ENCODE data around the gene CLCN6. TPM values are rescaled to one million over a fixed set of nuclear protein-coding genes. Genes with fewer than 3 reads are reported as not detected.
A peak's percentile ranks its signal among the peaks of the same experiment; 100 is the strongest.
"Not testable (repeated sequence)": the region's sequence is repeated elsewhere in the genome, so short reads cannot be mapped to it uniquely, and the experiment has no call there.

Gene CLCN6
- total RNA-seq, 1 donor from 2014 or later, result 94.3 TPM

- Mint-ChIP-seq H3K36me3 (ENCODE audit: unreplicated experiment) (no peaks in the 10 kb centered on the region), H3K27me3 (ENCODE audit: unreplicated experiment) (peaks cover 8% of the 10 kb centered on the region), H3K4me1 (ENCODE audit: low read depth, unreplicated experiment) (peaks cover 26% of the 10 kb centered on the region), H3K27ac (ENCODE audit: unreplicated experiment) (peak overlapping the region; percentile 70), H3K4me3 (ENCODE audit: unreplicated experiment) (peak overlapping the region; percentile 99), H3K9me3 (ENCODE audit: unreplicated experiment) (peaks cover 18% of the 10 kb centered on the region)
- TF ChIP-seq CTCF (IDR thresholded peaks at IDR 0.05; ENCODE audit: partially characterized antibody, unreplicated experiment), result no peak
- DNase-seq, result peak; percentile 41
These were observed 3.4 kb upstream of the CLCN6 start for GRCh38 chr1:11802616-11802972.

- H3K27ac Mint-ChIP-seq (ENCODE audit: unreplicated experiment), result peak overlapping the region; percentile 97
- no peak for TF ChIP-seq CTCF (IDR thresholded peaks at IDR 0.05; ENCODE audit: partially characterized antibody, unreplicated experiment)
- peak; percentile 96 for DNase-seq
- H3K4me1 Mint-ChIP-seq (ENCODE audit: low read depth, unreplicated experiment), result peaks cover 32% of the 10 kb centered on the region
- H3K4me3 Mint-ChIP-seq (ENCODE audit: unreplicated experiment), result peak overlapping the region; percentile 99
- H3K27me3 Mint-ChIP-seq (ENCODE audit: unreplicated experiment), result peaks cover 8% of the 10 kb centered on the region
- peaks cover 18% of the 10 kb centered on the region for H3K9me3 Mint-ChIP-seq (ENCODE audit: unreplicated experiment)
- no peaks in the 10 kb centered on the region for H3K36me3 Mint-ChIP-seq (ENCODE audit: unreplicated experiment)
These were observed 2.8 kb upstream of the CLCN6 start for GRCh38 chr1:11802973-11803885.

GRCh38 chr1:11803924-11804665 is 1.9 kb upstream of the CLCN6 start:
- DNase-seq; H3K27me3 Mint-ChIP-seq (ENCODE audit: unreplicated experiment); H3K36me3 Mint-ChIP-seq (ENCODE audit: unreplicated experiment): not testable (repeated sequence)
- Mint-ChIP-seq H3K27ac (ENCODE audit: unreplicated experiment) (peak overlapping the region; percentile 97), H3K4me3 (ENCODE audit: unreplicated experiment) (peak overlapping the region; percentile 99), H3K4me1 (ENCODE audit: low read depth, unreplicated experiment) (peaks cover 34% of the 10 kb centered on the region), H3K9me3 (ENCODE audit: unreplicated experiment) (peaks cover 18% of the 10 kb centered on the region)

- H3K27ac Mint-ChIP-seq (ENCODE audit: unreplicated experiment), result peak overlapping the region; percentile 97
- peak overlapping the region; percentile 99 for H3K4me3 Mint-ChIP-seq (ENCODE audit: unreplicated experiment)
- peaks cover 18% of the 10 kb centered on the region for H3K9me3 Mint-ChIP-seq (ENCODE audit: unreplicated experiment)
- H3K4me1 Mint-ChIP-seq (ENCODE audit: low read depth, unreplicated experiment), result peaks cover 36% of the 10 kb centered on the region
- TF ChIP-seq CTCF (IDR thresholded peaks at IDR 0.05; ENCODE audit: partially characterized antibody, unreplicated experiment), result no peak
- H3K27me3 Mint-ChIP-seq (ENCODE audit: unreplicated experiment), result peaks cover 6% of the 10 kb centered on the region
- DNase-seq, result no peak
- H3K36me3 Mint-ChIP-seq (ENCODE audit: unreplicated experiment), result no peaks in the 10 kb centered on the region
These were observed 1.1 kb upstream of the CLCN6 start for GRCh38 chr1:11804666-11805421.

- no peak for TF ChIP-seq CTCF (IDR thresholded peaks at IDR 0.05; ENCODE audit: partially characterized antibody, unreplicated experiment)
These were observed 431 bp downstream of the CLCN6 start for GRCh38 chr1:11806307-11806936.

More at GRCh38 chr1:11806307-11806936, 431 bp downstream of the CLCN6 start:
- H3K27ac Mint-ChIP-seq (ENCODE audit: unreplicated experiment), result peak overlapping the region; percentile 93
- no peaks in the 10 kb centered on the region for H3K36me3 Mint-ChIP-seq (ENCODE audit: unreplicated experiment)
- no peak for DNase-seq
- H3K27me3 Mint-ChIP-seq (ENCODE audit: unreplicated experiment), result peaks cover 6% of the 10 kb centered on the region
- peaks cover 18% of the 10 kb centered on the region for H3K9me3 Mint-ChIP-seq (ENCODE audit: unreplicated experiment)
- H3K4me1 Mint-ChIP-seq (ENCODE audit: low read depth, unreplicated experiment), result peaks cover 32% of the 10 kb centered on the region
- H3K4me3 Mint-ChIP-seq (ENCODE audit: unreplicated experiment), result peak overlapping the region; percentile 99
